ENCODE data around the gene TLL1.

Gene TLL1

DNA sequence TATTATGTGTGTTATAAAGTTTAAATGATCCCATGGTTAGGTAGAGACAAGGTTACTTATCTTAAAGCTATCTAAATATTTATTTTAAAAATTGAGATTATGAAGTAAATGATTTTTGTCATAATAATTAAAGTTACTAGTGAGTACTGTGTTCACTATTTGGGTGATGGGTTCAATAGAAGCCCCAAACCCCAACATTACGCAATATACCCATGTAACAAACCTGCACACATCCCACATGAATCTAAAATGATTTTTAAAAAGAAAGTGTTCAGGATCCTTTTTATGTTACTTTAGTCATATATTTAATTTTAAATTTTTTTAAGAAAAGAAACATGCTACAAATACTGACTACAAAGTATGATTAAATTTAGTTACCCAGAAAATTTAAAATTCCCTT is 193.9 kb downstream of the TLL1 start:
- DNase-seq = no peak

DNA sequence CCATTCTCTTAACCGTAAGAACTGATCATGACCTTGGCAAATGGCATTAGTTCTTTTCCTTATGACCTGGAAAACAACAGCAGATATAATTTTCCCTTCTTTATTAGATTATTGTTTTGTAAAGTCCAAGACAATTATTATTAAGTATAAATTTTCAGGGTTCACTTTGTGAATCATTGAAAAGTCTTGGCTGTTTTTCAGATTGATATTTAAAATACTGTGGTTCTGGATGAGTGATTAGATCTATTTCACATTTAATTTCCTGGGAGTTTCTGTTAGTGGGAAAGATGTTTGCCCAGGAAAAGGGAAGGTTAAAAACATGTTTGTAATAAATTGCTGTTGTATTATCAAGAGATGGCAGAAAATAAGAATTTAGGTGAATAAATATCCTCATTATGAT is 194.9 kb downstream of the TLL1 start:
- DNase-seq = no peak

DNA sequence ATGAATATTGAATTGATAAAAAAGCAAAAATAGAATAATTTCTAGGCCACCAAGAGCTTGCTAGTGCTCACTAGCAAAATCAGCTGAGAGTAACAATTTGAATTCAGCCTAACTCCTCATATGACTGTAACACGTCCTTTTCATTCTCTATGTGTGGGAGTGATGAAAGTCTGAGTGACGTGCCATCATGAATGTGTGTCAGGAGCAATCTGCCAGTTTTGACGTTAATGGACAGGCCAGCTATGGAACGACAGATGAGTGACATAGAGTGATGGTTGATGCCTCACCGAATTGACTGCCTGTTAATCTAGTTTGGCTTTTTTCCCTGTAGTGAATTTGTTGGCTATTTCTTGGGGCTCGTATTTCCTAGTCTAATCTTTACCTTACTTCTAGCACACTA is 200.7 kb downstream of the TLL1 start:
- no peak for DNase-seq

DNA sequence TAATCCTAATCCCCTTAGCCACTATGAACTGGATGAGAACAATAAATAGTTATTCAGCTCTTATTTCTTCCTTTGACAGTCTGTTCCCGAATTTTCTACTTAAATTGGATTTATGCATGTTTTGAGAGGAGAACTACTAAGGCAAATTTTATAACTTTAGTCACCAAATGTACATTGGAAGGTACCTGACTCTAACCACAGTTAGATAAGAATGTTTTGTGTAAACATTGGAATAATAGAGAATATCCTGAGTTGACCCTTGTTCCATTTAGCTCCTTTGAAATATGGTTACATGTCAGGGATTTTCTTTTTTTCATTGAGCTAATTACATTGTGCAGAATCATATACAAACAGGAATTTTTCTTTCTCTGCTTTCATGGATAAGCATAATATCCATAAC is 202.6 kb downstream of the TLL1 start:
- no peak for DNase-seq

DNA sequence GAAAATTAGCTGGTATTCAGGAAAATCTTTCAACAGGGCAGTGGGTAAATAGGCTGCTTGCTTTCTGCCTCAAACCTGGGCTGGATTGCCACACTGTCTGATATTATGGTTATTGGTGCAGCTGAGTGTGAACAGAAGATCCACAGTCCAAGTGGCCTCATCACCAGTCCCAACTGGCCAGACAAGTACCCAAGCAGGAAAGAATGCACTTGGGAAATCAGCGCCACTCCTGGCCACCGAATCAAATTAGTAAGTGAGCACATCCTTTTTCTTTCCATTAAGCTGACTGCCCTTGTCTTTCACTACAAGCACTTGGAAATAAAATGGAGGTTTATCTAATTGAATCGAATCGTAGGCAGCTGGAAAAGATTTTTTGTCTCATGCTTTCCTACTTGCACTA is 204.7 kb downstream of the TLL1 start:
- DNase-seq = no peak

DNA sequence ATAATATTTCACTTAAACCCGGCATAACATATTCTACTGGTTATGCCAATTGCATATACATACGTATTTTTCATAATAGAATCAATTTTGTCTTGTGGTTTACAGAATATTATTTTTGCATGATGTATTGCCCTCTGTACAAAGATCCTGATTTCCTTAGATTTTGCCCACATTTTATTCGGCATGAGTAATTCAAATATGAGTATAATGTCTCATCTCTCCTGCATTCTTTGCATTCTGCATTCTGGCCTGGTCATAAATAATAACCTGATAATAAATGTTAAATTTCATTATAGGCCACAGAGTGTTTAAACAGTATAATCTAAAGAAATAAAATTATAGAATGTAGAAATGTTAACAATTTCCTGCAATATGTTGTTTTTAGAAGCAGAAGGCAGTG is 205.3 kb downstream of the TLL1 start:
- no peak for DNase-seq

DNA sequence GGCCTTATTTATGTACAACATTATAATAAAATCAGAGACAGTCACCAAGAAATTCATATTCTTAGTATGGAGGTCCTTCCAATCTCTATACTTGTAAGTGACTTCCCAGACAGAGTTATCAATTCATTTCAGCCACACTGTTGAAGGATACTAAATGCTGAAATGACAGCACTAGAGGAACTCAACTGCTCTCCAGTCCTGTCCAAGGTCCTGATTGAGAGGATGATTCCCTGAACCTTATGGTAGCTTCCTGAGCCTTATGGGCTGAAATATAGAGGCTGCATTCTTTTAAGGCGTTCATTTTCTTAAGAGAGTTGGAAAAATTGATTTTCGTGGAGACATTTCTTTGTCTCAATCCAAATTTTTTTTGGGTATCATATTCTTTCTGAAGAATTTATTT is 205.9 kb downstream of the TLL1 start:
- DNase-seq = no peak

DNA sequence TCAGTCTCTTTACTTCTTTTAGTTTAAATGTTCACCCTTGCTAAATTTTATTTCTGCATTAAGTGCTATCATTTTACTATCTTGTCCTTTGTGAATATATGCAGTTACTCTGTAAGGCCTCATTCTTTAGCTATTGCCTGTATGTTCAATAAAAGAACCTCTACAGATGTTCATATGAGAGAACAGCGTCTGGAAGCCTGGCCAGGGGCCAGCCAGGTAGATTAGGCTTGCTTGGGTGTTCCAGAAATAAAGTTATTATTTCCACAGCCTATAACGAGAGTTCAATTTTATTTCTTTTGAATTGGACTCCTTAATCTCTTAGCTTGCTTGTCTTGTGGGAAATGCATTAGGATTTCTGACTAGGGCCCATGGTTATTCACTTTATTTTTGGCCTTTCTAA is 214.5 kb downstream of the TLL1 start:
- DNase-seq = no peak

DNA sequence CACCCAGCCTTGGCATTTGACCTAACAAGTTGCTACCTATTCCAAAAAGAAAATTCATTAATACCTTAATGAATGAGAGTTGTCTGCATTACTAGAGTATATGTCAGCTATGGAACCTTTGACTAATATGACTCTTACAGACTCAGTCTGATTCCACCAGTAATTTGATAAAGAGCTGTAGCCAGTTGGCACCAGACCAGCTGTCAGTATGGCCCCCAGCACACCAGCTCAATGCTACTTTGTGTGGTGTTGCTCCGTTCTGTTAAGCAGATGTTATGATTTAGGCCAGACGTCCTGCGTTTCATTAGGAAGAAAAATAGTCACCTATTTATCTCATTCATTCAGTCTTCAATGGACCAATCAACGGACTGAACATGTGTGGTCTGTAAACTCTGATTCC is 215.5 kb downstream of the TLL1 start:
- DNase-seq = no peak

DNA sequence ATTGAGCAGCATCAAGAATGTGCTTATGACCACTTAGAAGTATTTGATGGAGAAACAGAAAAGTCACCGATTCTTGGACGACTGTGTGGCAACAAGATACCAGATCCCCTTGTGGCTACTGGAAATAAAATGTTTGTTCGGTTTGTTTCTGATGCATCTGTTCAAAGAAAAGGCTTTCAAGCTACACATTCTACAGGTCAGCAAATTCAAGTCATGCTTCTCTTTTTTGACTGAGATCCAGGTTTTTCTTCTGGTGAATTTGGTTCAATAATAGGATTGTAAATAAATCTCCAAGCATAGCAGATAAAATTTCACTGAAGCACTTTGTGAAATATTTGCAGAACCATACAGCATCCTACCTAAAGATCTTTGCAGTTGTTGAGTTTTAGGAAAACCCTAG is 218.1 kb downstream of the TLL1 start:
- DNase-seq = no peak

DNA sequence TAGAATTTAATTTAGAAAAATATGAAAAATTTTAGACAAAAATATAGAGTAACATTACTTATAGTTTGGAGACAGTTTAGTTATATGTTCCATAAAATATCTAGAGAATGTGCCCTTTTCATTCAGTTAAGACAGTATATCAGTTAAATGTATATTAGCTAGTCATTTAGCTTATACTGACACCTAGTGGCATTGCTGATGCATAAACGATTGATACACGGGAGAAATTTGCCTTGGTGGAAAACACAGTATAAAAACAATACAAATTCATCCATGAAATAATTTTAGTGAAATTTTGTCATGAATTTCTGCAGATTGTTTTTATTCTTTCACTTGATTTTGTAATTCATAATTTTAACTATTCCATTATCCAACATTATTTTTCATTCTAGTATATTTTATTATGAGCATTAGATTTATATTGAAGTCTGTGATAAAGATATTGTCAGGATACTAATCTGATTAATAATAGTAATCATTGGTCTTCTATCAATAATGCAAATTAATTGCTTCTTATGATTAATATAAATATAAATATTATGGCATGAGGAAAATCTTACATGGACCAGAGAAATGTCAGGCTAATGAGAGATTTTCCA is 219.0 kb downstream of the TLL1 start:
- DNase-seq = peak in 1 of 2 experiments; percentile 44

DNA sequence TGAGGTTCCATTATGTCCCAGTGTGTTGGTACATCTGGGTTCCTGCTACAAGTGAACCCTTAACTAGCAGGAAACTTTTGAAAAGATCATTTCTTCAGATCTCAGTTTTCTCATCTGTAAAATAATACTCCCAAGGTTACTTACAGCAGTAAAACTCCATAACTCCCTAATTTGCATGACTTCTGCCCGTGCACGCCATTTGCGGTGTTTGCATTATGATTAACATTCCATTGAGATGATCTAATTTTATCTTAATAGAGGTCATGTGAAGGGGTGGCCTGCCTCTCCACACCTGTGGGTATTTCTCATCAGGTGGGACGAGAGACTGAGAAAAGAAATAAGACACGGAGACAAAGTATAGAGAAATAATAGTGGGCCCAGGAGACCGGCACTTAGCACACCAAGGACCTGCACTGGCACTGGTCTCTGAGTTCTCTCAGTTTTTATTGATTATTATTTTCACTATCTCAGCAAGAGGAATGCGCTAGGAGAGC is 219.8 kb downstream of the TLL1 start:
- no peak for DNase-seq

DNA sequence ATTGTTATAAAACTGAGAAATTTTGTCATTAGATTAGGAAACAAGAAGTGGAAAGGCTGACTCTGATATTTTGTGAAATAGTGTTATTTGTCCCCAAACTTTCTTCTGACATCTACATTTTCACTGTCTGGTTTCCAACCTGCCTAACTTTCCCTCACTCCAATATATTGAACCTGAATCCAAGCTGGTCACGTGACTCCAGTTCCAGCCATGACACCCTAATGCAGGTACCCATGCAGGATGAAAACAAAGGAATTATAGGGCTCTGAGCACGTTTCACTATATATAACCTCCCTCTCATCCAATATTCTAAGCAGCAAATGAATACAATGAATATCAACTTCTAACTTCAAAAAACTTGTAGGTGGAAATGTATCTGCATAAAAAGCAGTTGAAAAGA is 231.6 kb downstream of the TLL1 start:
- no peak for DNase-seq

DNA sequence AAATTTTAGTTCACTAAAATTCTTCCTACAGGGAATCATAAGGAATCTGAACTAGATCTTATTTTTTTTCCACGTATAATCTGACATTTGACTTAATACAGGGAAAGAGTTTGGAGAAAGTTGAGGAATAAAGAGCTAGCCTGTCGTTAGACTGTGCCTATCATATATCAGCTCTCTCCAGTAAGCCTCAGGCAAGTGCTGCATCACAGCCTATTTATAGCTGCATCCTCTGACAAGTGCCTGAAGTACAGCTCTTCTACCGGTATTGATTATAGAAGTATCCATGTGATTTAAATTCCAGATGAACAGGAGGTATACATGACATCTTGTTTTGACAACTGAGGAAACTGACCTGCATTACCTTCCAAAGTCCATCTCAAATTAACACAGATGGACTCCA is 248.9 kb downstream of the TLL1 start:
- no peak for DNase-seq

DNA sequence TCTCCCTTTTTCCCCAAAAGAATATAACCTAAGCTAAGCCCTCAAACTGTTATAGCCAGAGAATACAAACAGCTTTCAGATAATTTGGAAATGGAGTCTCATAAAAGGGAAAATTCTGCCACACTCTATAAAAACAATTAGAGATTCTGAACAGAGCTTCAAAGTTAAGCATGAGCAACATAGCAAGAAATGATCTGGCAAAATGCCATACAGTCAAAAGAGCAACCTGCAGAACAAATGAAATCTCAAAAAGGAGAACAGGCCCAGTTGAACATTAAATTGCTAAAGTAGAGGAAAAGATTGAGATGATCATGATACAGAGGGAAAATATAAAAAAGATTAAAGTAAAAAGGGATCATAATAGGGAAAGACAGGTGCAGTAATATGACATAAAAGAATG is 250.5 kb downstream of the TLL1 start:
- no peak for DNase-seq

DNA sequence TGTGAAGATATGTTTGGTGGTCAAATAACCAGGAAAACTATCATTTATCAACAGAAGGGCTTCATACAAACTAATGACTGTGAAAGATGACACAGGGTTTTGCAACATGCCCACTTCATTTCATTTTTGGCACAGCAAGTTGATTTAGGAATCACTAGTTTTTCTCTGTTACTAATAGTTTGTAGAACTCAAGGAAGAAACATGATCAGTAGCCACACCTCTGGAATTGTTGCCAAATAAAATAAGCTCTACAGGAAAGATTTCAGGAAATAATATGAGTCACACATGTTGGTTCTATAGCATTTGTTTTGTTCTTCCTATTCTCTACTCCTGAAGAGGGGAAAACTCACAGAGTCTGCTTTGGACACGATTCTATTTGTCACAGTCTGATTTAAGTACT is 255.4 kb downstream of the TLL1 start:
- no peak for DNase-seq

DNA sequence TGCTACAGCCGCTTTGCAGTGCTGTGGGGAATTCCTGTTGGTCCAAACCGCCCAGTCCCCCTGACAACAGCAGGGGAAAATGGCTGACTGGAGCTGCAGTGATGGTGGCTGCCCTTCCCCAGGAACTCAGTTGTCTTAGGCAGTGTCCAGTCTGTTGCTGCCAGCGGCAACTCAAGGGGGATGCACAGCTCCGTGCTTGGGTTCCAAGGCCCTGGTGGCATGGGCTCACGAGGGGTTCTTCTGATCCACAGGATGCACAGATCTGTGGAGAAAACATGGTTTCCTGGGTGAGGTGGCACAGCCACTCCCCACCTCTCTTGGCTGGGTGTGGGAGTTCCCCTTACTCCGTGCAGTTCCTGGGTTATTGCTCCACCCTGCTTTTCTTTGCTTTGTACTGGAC is 261.2 kb downstream of the TLL1 start:
- DNase-seq = no peak

DNA sequence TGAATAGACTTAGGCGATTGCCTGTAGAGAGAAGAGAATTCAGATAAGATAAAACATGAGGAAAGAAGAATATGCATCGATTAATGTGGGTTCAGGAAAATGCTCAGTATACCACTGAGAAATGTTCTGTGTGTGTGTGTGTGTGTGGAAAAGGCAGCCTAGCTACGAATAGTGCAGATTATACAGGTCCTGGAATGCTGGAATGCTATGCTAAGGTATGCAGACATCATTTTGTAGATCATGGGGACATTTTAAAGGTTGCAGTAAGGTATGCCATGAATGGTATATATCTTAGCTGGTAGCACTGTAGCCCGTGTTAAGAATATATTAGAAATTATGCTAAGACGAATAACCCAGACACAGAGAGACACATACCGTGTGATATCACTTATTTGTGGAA is 267.9 kb downstream of the TLL1 start:
- DNase-seq = no peak

DNA sequence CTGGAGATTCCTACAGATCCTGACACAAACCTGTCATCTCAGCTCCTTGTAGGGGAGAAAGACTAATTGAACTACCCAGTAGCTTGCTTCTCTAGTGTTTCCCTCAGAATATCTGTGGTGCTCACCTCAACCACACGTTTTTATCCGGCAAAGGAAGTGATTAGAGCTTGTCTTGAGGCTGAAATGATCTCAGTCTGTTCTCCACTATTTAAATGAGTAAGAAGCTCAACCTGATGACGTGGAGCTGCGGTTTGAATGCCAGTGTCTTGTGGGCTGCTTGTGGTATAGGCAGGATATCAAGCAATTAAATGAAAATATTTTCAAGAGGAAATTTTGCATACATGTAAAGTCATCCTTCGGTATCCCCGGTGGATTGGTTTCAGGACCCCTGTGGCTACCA is 270.2 kb downstream of the TLL1 start:
- DNase-seq = no peak

DNA sequence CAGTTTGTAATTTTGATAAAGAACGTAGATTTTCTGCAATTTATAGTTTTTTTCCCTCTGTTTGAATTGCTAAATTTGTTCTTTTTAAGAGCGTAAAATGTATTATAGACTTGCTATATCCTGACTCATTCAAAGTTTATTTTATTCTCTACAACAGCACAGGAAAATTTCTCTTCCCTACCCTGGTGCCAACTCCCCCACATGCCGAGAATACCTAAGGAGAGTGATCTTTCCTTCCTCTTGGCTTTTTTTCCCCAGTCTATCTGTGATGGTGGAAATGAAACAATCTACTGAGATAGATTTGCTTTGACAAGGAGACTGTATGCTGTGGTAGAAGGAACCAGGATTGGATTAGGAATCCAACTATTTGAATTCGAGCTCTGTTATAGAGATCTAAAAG is 271.6 kb downstream of the TLL1 start:
- DNase-seq = no peak

DNA sequence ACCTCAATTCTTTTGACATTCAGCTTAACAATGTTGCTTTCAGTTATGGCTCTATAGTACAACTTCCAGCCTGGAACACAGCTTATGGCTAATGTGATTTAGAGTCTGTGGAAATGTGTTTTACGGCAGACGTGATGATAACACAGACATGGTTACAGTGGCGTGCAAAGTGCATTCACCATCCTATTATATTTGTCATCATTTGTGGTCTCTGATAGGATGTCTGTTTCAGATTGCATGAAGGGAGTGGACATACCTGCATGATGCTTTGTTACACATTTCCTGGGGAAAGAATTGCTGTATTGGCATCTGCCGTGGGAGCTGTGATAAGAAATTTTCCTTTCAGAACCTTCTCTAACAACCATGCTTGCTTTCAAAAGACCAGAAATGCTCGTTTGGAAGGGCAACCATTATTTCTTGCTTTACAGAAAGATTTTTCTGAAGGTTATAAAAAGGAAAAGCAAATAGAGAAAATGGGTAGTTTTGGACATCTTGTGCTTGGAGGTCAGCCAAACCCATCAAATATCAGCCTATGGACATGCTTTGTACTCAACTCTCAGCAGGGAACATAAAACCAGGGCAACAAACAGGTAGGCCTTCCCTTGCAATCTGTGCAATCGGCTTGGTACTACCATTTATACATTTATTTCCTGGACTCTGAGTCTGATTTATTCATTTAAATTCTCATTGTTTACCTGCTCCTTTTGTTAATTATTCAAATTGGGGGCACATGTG is 273.9 kb downstream of the TLL1 start:
- no peak for DNase-seq

All from SW 1271 (cell line).